SK-N-SH treated with all-trans-retinoic acid at 6 μM for 48 hours (cell line): Measurements from ENCODE around the gene PHLDB1.
"Not testable (repeated sequence)": the region's sequence is repeated elsewhere in the genome, so short reads cannot be mapped to it uniquely, and the experiment has no call there.

Experiments
- ATAC-seq: fragments of 200-7000 bp; cut with Tn5 transposase; 3 replicates; pipeline ENCODE4 v1.9.1; 2020; ENCODE audit warnings: mild to moderate bottlenecking, moderate library complexity
- ARNTL ChIP-seq: fragments of 450-650 bp; formaldehyde crosslinking; IDR thresholded peaks from 2 replicates; pipeline ENCODE4 v1.5.0; 2020; ENCODE audit warnings: low read depth, mild to moderate bottlenecking, moderate library complexity, borderline replicate concordance
- BACH2 ChIP-seq: fragments of 250-450 bp; sonication (Bioruptor Pico); IDR thresholded peaks from 2 replicates; pipeline ENCODE4 v1.9.0; 2021; ENCODE audit warnings: mild to moderate bottlenecking, borderline replicate concordance
- CSDC2 ChIP-seq: fragments of 250-450 bp; sonication (Bioruptor Pico); IDR thresholded peaks from 2 replicates; pipeline ENCODE4 v1.5.0; 2020; ENCODE audit warnings: mild to moderate bottlenecking, moderate library complexity
- ESRRG ChIP-seq: fragments of 250-450 bp; sonication (Bioruptor Pico); IDR thresholded peaks from 2 replicates; pipeline ENCODE4 v1.6.1; 2021; ENCODE audit warnings: mild to moderate bottlenecking
- GLIS3 ChIP-seq: fragments of 250-450 bp; sonication (Bioruptor Pico); IDR thresholded peaks from 2 replicates; pipeline ENCODE4 v1.5.0; 2020; ENCODE audit warnings: mild to moderate bottlenecking, moderate library complexity
- ISL1 ChIP-seq: fragments of 250-450 bp; sonication (Bioruptor Pico); IDR thresholded peaks from 2 replicates; pipeline ENCODE4 v2.1.2; 2022; ENCODE audit warnings: mild to moderate bottlenecking, moderate library complexity
- OSR1 ChIP-seq: fragments of 250-450 bp; sonication (Bioruptor Pico); IDR thresholded peaks from 2 replicates; pipeline ENCODE4 v1.8.0; 2022; ENCODE audit warnings: moderate library complexity, mild to moderate bottlenecking, inconsistent platforms
- PPARA ChIP-seq: fragments of 250-450 bp; sonication (Bioruptor Pico); IDR thresholded peaks from 2 replicates; pipeline ENCODE4 v1.5.0; 2020; ENCODE audit warnings: mild to moderate bottlenecking, borderline replicate concordance
- RARB ChIP-seq: fragments of 250-450 bp; sonication (Bioruptor Pico); IDR thresholded peaks from 2 replicates; pipeline ENCODE4 v1.8.0; 2021; ENCODE audit warnings: mild to moderate bottlenecking, moderate library complexity
- SNAI2 ChIP-seq: fragments of 250-450 bp; sonication (Bioruptor Pico); IDR thresholded peaks from 2 replicates; pipeline ENCODE4 v1.5.0; 2020; ENCODE audit warnings: mild to moderate bottlenecking, moderate library complexity
- TCF4 ChIP-seq: fragments of 250-450 bp; sonication (Bioruptor Pico); IDR thresholded peaks from 2 replicates; pipeline ENCODE4 v1.8.0; 2021; ENCODE audit warnings: mild to moderate bottlenecking, moderate library complexity, borderline replicate concordance
- TOX ChIP-seq: fragments of 250-450 bp; sonication (Bioruptor Pico); IDR thresholded peaks from 2 replicates; pipeline ENCODE4 v1.8.0; 2021; ENCODE audit warnings: mild to moderate bottlenecking, moderate library complexity, borderline replicate concordance
- ZC3H10 ChIP-seq: fragments of 250-450 bp; sonication (Bioruptor Pico); IDR thresholded peaks from 2 replicates; pipeline ENCODE4 v1.5.1; 2021; ENCODE audit warnings: mild to moderate bottlenecking, moderate library complexity
- ZFP3 ChIP-seq: fragments of 250-450 bp; sonication (Bioruptor Pico); IDR thresholded peaks from 2 replicates; pipeline ENCODE4 v1.5.0; 2020; ENCODE audit warnings: mild to moderate bottlenecking, moderate library complexity
- ZFP30 ChIP-seq: fragments of 450-650 bp; formaldehyde crosslinking; IDR thresholded peaks from 2 replicates; pipeline ENCODE4 v1.5.0; 2022; ENCODE audit warnings: mild to moderate bottlenecking, moderate library complexity
- ZNF565 ChIP-seq: fragments of 450-650 bp; formaldehyde crosslinking; conservative IDR thresholded peaks from 2 replicates; pipeline ENCODE4 v1.5.0; 2020; ENCODE audit warnings: low read depth, mild to moderate bottlenecking, moderate library complexity
- ZNF70 ChIP-seq: fragments of 450-650 bp; formaldehyde crosslinking; IDR thresholded peaks from 2 replicates; pipeline ENCODE4 v1.5.0; 2020; ENCODE audit warnings: mild to moderate bottlenecking, moderate library complexity
- ZNF8 ChIP-seq: fragments of 450-650 bp; formaldehyde crosslinking; IDR thresholded peaks from 2 replicates; pipeline ENCODE4 v1.5.0; 2020; ENCODE audit warnings: mild to moderate bottlenecking, moderate library complexity
- TF ChIP-seq, protein P1 (sequence below): fragments of 250-450 bp; sonication (Bioruptor Pico); IDR thresholded peaks from 2 replicates; pipeline ENCODE4 v1.8.0; 2021; ENCODE audit warnings: low read depth, mild to moderate bottlenecking, moderate library complexity, borderline replicate concordance
- TF ChIP-seq, protein P2 (sequence below): fragments of 250-450 bp; sonication (Bioruptor Pico); IDR thresholded peaks from 2 replicates; pipeline ENCODE4 v1.5.1; 2020; ENCODE audit warnings: low read depth, mild to moderate bottlenecking, moderate library complexity
- TF ChIP-seq, protein P3 (sequence below): fragments of 250-450 bp; sonication (Bioruptor Pico); IDR thresholded peaks from 2 replicates; pipeline ENCODE4 v1.5.1; 2021; ENCODE audit warnings: mild to moderate bottlenecking, moderate library complexity
- TF ChIP-seq, protein P4 (sequence below): fragments of 250-450 bp; sonication (Bioruptor Pico); IDR thresholded peaks from 2 replicates; pipeline ENCODE4 v1.8.0; 2020; ENCODE audit warnings: mild to moderate bottlenecking, moderate library complexity, borderline replicate concordance
- TF ChIP-seq, protein P5 (sequence below): fragments of 250-450 bp; sonication (Bioruptor Pico); IDR thresholded peaks from 2 replicates; pipeline ENCODE4 v1.5.0; 2020; ENCODE audit warnings: mild to moderate bottlenecking, moderate library complexity

PHLDB1 gene

DNA sequence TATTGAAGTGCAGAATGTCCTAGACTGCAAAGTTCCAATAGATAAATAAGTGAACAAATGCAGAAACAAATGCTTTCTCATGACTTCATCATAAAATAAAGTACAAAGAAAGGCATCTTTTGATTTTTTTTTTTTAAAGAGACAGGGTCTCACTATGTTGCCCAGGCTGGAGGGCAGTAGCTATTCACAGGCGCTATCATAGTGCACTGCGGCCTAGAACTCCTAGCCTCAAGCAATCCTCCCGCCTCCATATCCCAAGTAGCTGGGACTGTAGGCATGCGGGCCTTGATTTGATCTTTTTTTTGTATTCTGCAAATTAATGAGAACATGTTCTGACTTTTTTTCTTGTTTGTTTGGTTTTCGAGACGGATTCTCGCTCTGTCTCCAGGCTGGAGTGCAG is 32.8 kb upstream of the PHLDB1 start:
- TF ChIP-seq, protein P1, sequence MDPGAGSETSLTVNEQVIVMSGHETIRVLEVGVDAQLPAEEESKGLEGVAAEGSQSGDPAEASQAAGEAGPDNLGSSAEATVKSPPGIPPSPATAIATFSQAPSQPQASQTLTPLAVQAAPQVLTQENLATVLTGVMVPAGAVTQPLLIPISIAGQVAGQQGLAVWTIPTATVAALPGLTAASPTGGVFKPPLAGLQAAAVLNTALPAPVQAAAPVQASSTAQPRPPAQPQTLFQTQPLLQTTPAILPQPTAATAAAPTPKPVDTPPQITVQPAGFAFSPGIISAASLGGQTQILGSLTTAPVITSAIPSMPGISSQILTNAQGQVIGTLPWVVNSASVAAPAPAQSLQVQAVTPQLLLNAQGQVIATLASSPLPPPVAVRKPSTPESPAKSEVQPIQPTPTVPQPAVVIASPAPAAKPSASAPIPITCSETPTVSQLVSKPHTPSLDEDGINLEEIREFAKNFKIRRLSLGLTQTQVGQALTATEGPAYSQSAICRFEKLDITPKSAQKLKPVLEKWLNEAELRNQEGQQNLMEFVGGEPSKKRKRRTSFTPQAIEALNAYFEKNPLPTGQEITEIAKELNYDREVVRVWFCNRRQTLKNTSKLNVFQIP (CRISPR knock-in tag): no peak
- no peak for TF ChIP-seq PPARA (CRISPR knock-in tag)
- no peak for TF ChIP-seq GLIS3
- no peak for TF ChIP-seq ZC3H10 (CRISPR knock-in tag)
- TF ChIP-seq SNAI2 (CRISPR knock-in tag): no peak
- TF ChIP-seq TCF4 (CRISPR knock-in tag): no peak
- TF ChIP-seq ZNF565 (CRISPR knock-in tag): no peak
- TF ChIP-seq ZNF8 (CRISPR knock-in tag): no peak
- TF ChIP-seq ISL1 (CRISPR knock-in tag): no peak
- TF ChIP-seq ZFP30 (CRISPR knock-in tag): no peak
- no peak for TF ChIP-seq TOX (CRISPR knock-in tag)
- no peak for TF ChIP-seq RARB (CRISPR knock-in tag)
- TF ChIP-seq, protein P2, sequence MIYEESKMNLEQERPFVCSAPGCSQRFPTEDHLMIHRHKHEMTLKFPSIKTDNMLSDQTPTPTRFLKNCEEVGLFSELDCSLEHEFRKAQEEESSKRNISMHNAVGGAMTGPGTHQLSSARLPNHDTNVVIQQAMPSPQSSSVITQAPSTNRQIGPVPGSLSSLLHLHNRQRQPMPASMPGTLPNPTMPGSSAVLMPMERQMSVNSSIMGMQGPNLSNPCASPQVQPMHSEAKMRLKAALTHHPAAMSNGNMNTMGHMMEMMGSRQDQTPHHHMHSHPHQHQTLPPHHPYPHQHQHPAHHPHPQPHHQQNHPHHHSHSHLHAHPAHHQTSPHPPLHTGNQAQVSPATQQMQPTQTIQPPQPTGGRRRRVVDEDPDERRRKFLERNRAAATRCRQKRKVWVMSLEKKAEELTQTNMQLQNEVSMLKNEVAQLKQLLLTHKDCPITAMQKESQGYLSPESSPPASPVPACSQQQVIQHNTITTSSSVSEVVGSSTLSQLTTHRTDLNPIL (CRISPR knock-in tag): no peak
- TF ChIP-seq, protein P3, sequence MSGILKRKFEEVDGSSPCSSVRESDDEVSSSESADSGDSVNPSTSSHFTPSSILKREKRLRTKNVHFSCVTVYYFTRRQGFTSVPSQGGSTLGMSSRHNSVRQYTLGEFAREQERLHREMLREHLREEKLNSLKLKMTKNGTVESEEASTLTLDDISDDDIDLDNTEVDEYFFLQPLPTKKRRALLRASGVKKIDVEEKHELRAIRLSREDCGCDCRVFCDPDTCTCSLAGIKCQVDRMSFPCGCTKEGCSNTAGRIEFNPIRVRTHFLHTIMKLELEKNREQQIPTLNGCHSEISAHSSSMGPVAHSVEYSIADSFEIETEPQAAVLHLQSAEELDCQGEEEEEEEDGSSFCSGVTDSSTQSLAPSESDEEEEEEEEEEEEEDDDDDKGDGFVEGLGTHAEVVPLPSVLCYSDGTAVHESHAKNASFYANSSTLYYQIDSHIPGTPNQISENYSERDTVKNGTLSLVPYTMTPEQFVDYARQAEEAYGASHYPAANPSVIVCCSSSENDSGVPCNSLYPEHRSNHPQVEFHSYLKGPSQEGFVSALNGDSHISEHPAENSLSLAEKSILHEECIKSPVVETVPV: no peak
- TF ChIP-seq ZNF70 (CRISPR knock-in tag): no peak
- no peak for TF ChIP-seq ZFP3 (CRISPR knock-in tag)
- ATAC-seq: no peak

DNA sequence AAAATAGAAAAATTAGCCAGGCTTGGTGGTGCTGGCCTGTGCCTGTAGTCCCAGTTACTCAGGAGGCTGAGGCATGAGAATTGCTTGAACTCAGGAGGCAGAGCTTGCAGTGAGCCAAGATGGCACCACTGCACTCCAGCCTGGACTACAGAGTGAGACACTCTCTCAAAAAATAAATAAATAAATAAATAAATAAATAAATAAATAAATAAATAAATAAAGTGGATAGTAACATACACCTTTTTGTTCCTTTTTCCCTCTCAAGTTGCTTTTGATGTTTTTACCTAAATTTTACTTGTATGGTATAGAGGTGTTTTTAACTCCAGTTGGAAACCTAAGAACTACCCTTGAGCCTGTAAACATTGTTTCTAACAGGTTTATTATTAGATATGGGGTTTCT is 29.4 kb upstream of the PHLDB1 start:
- not testable (repeated sequence) for ATAC-seq

DNA sequence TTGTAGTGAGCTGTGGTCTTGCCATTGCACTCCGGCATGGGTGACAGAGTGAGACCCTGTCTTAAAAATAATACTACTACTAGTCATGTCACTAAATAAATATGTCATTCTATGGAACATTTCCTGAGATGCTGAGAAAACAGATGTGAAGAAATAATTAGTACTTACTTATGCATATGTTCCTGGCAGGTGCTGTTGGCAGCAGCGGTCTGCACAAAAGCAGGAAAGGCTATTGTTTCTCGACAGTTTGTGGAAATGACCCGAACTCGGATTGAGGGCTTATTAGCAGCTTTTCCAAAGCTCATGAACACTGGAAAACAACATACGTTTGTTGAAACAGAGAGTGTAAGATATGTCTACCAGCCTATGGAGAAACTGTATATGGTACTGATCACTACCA is 26.4 kb upstream of the PHLDB1 start:
- ATAC-seq: no peak
- TF ChIP-seq RARB (CRISPR knock-in tag) (no peak), SNAI2 (CRISPR knock-in tag) (no peak)
- TF ChIP-seq, all 23 proteins: peak for 0

DNA sequence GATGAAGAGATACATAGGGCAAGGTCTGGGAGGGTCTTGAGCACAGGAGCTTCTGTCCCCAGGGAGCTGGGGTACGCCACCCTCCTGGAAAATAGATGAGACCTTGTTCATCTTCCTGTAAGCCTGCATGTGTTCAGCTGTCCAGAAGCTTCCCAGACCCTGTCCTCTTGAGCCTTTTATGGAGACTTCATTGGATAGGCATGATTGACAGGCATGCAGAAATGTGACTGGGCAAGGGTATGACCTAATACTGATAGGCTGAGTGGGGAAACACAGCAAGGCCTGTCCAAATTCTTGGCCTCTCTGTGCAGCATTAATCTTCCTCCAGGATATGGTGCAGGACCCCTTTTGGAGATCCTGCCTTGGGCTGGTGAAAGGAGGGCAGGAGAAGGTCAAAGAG is 19.5 kb upstream of the PHLDB1 start:
- no peak for ATAC-seq

More for the DNA sequence above, 19.5 kb upstream of the PHLDB1 start:
- TF ChIP-seq ISL1 (CRISPR knock-in tag) (no peak), ZFP30 (CRISPR knock-in tag) (no peak), ZNF8 (CRISPR knock-in tag) (no peak), TOX (CRISPR knock-in tag) (no peak), OSR1 (CRISPR knock-in tag) (no peak), BACH2 (CRISPR knock-in tag) (no peak), ZNF70 (CRISPR knock-in tag) (no peak), ESRRG (CRISPR knock-in tag) (no peak), PPARA (CRISPR knock-in tag) (no peak), ZFP3 (CRISPR knock-in tag) (no peak), CSDC2 (CRISPR knock-in tag) (no peak), ARNTL (CRISPR knock-in tag) (no peak), ZNF565 (CRISPR knock-in tag) (no peak), RARB (CRISPR knock-in tag) (no peak), ZC3H10 (CRISPR knock-in tag) (no peak), SNAI2 (CRISPR knock-in tag) (no peak)
- TF ChIP-seq, protein P4, sequence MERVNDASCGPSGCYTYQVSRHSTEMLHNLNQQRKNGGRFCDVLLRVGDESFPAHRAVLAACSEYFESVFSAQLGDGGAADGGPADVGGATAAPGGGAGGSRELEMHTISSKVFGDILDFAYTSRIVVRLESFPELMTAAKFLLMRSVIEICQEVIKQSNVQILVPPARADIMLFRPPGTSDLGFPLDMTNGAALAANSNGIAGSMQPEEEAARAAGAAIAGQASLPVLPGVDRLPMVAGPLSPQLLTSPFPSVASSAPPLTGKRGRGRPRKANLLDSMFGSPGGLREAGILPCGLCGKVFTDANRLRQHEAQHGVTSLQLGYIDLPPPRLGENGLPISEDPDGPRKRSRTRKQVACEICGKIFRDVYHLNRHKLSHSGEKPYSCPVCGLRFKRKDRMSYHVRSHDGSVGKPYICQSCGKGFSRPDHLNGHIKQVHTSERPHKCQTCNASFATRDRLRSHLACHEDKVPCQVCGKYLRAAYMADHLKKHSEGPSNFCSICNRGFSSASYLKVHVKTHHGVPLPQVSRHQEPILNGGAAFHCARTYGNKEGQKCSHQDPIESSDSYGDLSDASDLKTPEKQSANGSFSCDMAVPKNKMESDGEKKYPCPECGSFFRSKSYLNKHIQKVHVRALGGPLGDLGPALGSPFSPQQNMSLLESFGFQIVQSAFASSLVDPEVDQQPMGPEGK (CRISPR knock-in tag): no peak
- TF ChIP-seq, protein P5, sequence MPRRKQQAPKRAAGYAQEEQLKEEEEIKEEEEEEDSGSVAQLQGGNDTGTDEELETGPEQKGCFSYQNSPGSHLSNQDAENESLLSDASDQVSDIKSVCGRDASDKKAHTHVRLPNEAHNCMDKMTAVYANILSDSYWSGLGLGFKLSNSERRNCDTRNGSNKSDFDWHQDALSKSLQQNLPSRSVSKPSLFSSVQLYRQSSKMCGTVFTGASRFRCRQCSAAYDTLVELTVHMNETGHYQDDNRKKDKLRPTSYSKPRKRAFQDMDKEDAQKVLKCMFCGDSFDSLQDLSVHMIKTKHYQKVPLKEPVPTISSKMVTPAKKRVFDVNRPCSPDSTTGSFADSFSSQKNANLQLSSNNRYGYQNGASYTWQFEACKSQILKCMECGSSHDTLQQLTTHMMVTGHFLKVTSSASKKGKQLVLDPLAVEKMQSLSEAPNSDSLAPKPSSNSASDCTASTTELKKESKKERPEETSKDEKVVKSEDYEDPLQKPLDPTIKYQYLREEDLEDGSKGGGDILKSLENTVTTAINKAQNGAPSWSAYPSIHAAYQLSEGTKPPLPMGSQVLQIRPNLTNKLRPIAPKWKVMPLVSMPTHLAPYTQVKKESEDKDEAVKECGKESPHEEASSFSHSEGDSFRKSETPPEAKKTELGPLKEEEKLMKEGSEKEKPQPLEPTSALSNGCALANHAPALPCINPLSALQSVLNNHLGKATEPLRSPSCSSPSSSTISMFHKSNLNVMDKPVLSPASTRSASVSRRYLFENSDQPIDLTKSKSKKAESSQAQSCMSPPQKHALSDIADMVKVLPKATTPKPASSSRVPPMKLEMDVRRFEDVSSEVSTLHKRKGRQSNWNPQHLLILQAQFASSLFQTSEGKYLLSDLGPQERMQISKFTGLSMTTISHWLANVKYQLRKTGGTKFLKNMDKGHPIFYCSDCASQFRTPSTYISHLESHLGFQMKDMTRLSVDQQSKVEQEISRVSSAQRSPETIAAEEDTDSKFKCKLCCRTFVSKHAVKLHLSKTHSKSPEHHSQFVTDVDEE: no peak
